Activated naive CD4-positive, alpha-beta T cell (primary cell): ENCODE results near the gene PROC.

Experiments used
- DNase-seq, 4 experiments: peaks; one replicate each; lab custom pipeline; 2025; lab: John Stamatoyannopoulos, UW

PROC gene

DNA sequence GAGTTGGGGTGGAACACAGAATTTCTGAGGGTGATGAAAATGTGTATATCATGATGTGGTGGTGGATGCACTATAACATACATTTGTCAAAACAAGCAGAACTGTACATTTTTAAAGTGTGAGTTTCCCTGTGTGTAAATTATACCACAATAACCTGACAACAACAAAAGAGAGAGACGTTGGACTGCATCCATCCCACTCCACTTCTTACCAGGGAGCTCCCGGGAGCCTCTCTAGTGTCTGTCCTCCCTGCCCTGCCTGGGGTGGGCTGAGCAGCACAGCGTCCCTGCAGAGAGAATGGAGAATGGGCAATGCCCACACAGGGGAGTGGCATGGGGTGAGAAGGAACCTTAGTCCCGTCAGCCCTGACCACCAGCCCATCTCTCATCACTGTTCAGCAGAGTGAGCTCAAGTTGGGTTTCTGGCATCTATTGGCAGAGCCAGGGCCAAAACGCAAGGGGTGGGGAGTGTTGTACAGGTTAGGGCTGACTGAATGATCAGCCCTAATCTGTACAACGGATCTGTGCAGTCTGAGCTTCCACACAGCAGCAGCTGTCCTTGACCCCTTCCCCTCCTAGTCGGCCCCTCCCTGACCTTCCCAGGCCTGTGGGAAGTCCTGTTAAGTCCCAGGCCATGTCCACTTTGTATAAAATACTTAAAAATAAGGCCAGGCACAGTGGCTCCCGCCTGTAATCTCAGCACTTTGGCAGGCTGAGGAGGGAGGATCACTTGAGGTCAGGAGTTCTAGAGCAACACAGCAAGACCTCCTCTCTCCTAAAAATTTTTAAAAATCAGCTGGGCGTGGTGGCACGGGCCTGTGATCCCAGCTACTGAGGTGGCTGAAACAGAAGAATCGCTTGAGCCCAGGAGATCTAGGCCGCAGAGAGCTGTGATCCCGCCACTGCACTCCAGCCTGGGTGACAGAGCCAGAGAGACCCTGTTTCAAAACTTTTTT, 3.3 kb upstream of the PROC start:
- DNase-seq: no peak

DNA sequence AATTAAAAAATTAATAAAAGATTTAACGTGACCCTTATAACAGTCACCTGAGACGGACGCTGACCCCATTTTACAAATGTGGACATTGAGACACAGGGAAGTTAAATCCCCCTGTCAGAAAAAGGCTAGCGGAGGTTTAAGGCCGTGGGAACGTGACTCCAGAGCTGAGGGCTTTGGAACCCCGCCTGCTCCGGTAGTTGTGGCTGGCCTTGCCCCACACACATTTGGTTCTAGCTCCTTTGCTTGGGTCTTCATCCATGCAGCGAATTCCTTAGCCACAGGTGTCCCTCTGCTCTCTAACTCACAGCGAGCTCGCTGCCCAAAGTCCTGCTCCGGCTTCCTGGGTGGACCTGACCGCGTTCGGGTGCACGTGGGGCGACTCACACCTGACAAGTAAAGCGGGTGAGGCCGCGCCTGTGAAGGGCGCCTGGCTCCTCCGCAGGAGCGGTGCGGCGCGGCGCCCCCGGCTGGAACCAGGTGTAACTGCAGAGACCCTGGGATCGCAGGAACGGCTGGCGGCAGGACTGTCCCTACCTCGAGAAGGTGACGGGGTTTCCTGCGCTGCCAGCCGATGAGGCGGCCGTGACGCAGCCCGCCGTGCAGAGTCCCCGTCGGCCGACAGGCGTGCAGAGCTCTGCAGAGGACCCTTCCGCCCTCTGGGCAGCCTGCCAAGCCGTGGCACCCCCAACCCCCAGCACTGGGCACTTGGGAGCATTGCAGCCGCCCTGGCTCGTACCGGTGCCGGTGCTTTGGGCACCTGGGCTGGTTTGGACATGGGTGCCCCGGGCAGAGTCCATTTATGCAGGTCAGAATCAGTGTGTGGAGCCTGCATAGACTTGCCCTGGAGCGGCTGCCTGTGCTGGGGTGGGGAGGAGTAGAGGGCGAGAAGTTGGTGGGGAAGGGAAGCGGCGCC, 2.4 kb upstream of the PROC start:
- DNase-seq: peak; percentile 32 to 73 (median 56)

DNA sequence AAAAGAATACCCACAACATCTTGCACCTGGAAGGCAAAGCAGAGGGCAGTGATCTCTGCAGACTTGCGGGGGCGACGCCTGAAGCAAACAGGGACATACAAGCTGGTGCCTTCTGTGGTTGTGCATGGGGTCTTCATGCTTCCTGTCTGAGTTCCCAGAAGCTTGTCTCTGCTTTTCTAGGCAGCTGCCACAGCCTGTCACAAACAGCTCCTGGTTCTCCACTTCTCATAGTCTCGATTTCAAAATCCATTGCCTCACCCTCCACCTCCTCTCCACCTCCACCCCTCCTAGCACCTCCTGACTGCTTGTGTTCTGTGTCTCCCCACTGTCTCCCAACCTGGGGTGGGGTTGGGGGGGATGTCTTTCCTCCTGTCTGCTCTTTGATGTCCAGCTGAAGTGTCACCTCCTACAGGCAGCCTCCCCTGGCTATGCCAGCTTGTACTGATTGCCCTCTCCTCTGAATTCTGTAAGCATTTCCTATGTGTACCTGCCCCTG, 1.7 kb upstream of the PROC start:
- DNase-seq: no peak

DNA sequence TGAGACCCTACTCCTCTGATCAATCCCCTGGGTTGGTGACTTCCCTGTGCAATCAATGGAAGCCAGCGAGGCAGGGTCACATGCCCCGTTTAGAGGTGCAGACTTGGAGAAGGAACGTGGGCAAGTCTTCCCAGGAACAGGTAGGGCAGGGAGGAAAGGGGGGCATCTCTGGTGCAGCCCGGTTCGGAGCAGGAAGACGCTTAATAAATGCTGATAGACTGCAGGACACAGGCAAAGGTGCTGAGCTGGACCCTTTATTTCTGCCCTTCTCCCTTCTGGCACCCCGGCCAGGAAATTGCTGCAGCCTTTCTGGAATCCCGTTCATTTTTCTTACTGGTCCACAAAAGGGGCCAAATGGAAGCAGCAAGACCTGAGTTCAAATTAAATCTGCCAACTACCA, 821 bp upstream of the PROC start:
- no peak for DNase-seq

DNA sequence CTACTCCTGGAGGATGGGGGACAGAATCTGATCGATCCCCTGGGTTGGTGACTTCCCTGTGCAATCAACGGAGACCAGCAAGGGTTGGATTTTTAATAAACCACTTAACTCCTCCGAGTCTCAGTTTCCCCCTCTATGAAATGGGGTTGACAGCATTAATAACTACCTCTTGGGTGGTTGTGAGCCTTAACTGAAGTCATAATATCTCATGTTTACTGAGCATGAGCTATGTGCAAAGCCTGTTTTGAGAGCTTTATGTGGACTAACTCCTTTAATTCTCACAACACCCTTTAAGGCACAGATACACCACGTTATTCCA, 844 bp downstream of the PROC start:
- DNase-seq: no peak

DNA sequence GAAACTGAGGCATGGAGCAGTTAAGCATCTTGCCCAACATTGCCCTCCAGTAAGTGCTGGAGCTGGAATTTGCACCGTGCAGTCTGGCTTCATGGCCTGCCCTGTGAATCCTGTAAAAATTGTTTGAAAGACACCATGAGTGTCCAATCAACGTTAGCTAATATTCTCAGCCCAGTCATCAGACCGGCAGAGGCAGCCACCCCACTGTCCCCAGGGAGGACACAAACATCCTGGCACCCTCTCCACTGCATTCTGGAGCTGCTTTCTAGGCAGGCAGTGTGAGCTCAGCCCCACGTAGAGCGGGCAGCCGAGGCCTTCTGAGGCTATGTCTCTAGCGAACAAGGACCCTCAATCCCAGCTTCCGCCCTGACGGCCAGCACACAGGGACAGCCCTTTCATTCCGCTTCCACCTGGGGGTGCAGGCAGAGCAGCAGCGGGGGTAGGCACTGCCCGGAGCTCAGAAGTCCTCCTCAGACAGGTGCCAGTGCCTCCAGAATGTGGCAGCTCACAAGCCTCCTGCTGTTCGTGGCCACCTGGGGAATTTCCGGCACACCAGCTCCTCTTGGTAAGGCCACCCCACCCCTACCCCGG, 1.3 kb downstream of the PROC start:
- DNase-seq: no peak

DNA sequence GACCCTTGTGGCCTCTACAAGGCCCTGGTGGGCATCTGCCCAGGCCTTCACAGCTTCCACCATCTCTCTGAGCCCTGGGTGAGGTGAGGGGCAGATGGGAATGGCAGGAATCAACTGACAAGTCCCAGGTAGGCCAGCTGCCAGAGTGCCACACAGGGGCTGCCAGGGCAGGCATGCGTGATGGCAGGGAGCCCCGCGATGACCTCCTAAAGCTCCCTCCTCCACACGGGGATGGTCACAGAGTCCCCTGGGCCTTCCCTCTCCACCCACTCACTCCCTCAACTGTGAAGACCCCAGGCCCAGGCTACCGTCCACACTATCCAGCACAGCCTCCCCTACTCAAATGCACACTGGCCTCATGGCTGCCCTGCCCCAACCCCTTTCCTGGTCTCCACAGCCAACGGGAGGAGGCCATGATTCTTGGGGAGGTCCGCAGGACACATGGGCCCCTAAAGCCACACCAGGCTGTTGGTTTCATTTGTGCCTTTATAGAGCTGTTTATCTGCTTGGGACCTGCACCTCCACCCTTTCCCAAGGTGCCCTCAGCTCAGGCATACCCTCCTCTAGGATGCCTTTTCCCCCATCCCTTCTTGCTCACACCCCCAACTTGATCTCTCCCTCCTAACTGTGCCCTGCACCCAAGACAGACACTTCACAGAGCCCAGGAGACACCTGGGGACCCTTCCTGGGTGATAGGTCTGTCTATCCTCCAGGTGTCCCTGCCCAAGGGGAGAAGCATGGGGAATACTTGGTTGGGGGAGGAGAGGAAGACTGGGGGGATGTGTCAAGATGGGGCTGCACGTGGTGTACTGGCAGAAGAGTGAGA, 2.0 kb downstream of the PROC start:
- DNase-seq: no peak

DNA sequence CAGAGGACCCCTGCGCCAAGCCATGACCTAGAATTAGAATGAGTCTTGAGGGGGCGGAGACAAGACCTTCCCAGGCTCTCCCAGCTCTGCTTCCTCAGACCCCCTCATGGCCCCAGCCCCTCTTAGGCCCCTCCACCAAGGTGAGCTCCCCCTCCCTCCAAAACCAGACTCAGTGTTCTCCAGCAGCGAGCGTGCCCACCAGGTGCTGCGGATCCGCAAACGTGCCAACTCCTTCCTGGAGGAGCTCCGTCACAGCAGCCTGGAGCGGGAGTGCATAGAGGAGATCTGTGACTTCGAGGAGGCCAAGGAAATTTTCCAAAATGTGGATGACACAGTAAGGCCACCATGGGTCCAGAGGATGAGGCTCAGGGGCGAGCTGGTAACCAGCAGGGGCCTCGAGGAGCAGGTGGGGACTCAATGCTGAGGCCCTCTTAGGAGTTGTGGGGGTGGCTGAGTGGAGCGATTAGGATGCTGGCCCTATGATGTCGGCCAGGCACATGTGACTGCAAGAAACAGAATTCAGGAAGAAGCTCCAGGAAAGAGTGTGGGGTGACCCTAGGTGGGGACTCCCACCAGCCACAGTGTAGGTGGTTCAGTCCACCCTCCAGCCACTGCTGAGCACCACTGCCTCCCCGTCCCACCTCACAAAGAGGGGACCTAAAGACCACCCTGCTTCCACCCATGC, 3.0 kb downstream of the PROC start:
- DNase-seq: no peak

DNA sequence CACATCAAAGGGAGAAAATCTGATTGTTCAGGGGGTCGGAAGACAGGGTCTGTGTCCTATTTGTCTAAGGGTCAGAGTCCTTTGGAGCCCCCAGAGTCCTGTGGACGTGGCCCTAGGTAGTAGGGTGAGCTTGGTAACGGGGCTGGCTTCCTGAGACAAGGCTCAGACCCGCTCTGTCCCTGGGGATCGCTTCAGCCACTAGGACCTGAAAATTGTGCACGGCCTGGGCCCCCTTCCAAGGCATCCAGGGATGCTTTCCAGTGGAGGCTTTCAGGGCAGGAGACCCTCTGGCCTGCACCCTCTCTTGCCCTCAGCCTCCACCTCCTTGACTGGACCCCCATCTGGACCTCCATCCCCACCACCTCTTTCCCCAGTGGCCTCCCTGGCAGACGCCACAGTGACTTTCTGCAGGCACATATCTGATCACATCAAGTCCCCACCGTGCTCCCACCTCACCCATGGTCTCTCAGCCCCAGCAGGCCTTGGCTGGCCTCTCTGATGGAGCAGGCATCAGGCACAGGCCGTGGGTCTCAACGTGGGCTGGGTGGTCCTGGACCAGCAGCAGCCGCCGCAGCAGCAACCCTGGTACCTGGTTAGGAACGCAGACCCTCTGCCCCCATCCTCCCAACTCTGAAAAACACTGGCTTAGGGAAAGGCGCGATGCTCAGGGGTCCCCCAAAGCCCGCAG, 3.8 kb downstream of the PROC start:
- no peak for DNase-seq

DNA sequence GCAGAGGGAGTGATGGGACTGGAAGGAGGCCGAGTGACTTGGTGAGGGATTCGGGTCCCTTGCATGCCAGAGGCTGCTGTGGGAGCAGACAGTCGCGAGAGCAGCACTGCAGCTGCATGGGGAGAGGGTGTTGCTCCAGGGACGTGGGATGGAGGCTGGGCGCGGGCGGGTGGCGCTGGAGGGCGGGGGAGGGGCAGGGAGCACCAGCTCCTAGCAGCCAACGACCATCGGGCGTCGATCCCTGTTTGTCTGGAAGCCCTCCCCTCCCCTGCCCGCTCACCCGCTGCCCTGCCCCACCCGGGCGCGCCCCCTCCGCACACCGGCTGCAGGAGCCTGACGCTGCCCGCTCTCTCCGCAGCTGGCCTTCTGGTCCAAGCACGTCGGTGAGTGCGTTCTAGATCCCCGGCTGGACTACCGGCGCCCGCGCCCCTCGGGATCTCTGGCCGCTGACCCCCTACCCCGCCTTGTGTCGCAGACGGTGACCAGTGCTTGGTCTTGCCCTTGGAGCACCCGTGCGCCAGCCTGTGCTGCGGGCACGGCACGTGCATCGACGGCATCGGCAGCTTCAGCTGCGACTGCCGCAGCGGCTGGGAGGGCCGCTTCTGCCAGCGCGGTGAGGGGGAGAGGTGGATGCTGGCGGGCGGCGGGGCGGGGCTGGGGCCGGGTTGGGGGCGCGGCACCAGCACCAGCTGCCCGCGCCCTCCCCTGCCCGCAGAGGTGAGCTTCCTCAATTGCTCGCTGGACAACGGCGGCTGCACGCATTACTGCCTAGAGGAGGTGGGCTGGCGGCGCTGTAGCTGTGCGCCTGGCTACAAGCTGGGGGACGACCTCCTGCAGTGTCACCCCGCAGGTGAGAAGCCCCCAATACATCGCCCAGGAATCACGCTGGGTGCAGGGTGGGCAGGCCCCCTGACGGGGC, 4.6 kb downstream of the PROC start:
- peak in 1 of 4 experiments; percentile 6 for DNase-seq

DNA sequence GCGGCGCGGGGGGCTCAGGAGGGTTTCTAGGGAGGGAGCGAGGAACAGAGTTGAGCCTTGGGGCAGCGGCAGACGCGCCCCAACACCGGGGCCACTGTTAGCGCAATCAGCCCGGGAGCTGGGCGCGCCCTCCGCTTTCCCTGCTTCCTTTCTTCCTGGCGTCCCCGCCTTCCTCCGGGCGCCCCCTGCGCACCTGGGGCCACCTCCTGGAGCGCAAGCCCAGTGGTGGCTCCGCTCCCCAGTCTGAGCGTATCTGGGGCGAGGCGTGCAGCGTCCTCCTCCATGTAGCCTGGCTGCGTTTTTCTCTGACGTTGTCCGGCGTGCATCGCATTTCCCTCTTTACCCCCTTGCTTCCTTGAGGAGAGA, 5.2 kb downstream of the PROC start:
- DNase-seq: no peak

DNA sequence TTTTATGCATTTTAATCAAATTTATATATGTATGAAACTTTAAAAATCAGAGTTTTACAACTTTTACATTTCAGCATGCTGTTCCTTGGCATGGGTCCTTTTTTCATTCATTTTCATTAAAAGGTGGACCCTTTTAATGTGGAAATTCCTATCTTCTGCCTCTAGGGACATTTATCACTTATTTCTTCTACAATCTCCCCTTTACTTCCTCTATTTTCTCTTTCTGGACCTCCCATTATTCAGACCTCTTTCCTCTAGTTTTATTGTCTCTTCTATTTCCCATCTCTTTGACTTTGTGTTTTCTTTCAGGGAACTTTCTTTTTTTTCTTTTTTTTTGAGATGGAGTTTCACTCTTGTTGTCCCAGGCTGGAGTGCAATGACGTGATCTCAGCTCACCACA, 5.7 kb downstream of the PROC start:
- no peak for DNase-seq

DNA sequence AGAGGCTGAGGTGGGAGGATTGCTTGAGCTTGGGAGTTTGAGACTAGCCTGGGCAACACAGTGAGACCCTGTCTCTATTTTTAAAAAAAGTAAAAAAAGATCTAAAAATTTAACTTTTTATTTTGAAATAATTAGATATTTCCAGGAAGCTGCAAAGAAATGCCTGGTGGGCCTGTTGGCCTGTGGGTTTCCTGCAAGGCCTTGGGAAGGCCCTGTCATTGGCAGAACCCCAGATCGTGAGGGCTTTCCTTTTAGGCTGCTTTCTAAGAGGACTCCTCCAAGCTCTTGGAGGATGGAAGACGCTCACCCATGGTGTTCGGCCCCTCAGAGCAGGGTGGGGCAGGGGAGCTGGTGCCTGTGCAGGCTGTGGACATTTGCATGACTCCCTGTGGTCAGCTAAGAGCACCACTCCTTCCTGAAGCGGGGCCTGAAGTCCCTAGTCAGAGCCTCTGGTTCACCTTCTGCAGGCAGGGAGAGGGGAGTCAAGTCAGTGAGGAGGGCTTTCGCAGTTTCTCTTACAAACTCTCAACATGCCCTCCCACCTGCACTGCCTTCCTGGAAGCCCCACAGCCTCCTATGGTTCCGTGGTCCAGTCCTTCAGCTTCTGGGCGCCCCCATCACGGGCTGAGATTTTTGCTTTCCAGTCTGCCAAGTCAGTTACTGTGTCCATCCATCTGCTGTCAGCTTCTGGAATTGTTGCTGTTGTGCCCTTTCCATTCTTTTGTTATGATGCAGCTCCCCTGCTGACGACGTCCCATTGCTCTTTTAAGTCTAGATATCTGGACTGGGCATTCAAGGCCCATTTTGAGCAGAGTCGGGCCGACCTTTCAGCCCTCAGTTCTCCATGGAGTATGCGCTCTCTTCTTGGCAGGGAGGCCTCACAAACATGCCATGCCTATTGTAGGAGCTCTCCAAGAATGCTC, 6.6 kb downstream of the PROC start:
- DNase-seq: no peak

DNA sequence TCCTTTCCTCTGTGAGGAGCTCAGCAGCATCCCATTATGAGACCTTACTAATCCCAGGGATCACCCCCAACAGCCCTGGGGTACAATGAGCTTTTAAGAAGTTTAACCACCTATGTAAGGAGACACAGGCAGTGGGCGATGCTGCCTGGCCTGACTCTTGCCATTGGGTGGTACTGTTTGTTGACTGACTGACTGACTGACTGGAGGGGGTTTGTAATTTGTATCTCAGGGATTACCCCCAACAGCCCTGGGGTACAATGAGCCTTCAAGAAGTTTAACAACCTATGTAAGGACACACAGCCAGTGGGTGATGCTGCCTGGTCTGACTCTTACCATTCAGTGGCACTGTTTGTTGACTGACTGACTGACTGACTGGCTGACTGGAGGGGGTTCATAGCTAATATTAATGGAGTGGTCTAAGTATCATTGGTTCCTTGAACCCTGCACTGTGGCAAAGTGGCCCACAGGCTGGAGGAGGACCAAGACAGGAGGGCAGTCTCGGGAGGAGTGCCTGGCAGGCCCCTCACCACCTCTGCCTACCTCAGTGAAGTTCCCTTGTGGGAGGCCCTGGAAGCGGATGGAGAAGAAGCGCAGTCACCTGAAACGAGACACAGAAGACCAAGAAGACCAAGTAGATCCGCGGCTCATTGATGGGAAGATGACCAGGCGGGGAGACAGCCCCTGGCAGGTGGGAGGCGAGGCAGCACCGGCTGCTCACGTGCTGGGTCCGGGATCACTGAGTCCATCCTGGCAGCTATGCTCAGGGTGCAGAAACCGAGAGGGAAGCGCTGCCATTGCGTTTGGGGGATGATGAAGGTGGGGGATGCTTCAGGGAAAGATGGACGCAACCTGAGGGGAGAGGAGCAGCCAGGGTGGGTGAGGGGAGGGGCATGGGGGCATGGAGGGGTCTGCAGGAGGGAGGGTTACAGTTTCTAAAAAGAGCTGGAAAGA, 7.6 kb downstream of the PROC start:
- DNase-seq: no peak

DNA sequence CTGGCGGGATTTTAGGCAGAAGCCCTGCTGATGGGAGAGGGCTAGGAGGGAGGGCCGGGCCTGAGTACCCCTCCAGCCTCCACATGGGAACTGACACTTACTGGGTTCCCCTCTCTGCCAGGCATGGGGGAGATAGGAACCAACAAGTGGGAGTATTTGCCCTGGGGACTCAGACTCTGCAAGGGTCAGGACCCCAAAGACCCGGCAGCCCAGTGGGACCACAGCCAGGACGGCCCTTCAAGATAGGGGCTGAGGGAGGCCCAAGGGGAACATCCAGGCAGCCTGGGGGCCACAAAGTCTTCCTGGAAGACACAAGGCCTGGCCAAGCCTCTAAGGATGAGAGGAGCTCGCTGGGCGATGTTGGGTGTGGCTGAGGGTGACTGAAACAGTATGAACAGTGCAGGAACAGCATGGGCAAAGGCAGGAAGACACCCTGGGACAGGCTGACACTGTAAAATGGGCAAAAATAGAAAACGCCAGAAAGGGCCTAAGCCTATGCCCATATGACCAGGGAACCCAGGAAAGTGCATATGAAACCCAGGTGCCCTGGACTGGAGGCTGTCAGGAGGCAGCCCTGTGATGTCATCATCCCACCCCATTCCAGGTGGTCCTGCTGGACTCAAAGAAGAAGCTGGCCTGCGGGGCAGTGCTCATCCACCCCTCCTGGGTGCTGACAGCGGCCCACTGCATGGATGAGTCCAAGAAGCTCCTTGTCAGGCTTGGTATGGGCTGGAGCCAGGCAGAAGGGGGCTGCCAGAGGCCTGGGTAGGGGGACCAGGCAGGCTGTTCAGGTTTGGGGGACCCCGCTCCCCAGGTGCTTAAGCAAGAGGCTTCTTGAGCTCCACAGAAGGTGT, 8.5 kb downstream of the PROC start:
- DNase-seq: no peak

DNA sequence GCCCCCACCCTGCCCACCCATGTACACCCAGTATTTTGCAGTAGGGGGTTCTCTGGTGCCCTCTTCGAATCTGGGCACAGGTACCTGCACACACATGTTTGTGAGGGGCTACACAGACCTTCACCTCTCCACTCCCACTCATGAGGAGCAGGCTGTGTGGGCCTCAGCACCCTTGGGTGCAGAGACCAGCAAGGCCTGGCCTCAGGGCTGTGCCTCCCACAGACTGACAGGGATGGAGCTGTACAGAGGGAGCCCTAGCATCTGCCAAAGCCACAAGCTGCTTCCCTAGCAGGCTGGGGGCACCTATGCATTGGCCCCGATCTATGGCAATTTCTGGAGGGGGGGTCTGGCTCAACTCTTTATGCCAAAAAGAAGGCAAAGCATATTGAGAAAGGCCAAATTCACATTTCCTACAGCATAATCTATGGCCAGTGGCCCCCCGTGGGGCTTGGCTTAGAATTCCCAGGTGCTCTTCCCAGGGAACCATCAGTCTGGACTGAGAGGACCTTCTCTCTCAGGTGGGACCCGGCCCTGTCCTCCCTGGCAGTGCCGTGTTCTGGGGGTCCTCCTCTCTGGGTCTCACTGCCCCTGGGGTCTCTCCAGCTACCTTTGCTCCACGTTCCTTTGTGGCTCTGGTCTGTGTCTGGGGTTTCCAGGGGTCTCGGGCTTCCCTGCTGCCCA, 9.3 kb downstream of the PROC start:
- DNase-seq: no peak
